Endometrial microvascular endothelial cells (primary cell): ENCODE results near the gene CLCN7. TPM values are rescaled to one million over a fixed set of nuclear protein-coding genes. Genes with fewer than 3 reads are reported as not detected.

Experiments
- in situ Hi-C: cut with HindIII; loops from 2 replicates; pipeline ENCODE4 v1.10.0; 2017; ENCODE audit warnings: low sequenced_read_pairs, low pct_unique_long_range_greater_than_20kb; ENCODE audit errors: inconsistent ontology term
- total RNA-seq: library from RNA; depleted of rRNA; stranded (reverse); fragments of >200 nt; gene quantifications from one replicate; pipeline ENCODE4 v1.2.3, GENCODE V29; 2015; ENCODE audit errors: inconsistent ontology term

Gene CLCN7
- total RNA-seq, 1 donor from 2014 or later, result 43.0 TPM

DNA sequence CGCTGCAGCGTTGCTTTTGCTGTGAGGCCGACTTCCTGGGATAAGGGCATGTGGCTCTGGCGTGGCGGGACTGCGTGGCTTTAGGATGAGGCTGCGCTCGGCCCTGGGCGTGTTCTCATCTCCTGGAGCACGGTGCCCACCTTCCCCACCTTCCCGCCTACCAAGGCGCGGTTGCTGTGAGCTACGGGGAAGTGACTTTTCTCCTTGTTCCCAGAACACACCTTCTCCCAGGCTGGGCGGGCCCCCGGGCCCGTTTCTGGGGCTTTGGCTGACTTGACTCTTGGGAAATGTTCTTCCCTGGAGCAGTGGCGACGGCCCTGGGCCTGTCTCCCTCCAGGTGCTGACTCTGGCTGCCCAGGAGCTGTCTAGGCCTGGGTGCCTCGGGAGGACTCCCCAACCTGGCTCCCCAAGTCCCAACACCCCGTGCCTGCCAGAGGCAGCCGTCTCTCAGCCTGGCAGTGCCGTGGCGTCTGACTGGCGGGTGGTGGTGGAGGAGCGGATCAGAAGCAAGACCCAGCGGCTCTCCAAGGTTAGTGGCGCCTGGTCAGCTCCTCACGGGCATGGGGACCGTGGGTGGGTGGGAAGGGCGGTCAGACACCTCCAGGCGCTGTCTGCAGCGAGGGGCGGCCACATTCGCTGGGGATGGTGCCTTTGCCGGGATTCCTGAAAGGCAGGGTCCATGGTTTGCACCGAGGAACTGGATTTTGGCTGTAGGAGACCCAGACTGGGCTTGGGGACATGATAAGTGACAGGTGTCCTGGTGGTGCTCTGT, 30.4 kb upstream of the CLCN7 start:
- in situ Hi-C loops, result no loop called here

DNA sequence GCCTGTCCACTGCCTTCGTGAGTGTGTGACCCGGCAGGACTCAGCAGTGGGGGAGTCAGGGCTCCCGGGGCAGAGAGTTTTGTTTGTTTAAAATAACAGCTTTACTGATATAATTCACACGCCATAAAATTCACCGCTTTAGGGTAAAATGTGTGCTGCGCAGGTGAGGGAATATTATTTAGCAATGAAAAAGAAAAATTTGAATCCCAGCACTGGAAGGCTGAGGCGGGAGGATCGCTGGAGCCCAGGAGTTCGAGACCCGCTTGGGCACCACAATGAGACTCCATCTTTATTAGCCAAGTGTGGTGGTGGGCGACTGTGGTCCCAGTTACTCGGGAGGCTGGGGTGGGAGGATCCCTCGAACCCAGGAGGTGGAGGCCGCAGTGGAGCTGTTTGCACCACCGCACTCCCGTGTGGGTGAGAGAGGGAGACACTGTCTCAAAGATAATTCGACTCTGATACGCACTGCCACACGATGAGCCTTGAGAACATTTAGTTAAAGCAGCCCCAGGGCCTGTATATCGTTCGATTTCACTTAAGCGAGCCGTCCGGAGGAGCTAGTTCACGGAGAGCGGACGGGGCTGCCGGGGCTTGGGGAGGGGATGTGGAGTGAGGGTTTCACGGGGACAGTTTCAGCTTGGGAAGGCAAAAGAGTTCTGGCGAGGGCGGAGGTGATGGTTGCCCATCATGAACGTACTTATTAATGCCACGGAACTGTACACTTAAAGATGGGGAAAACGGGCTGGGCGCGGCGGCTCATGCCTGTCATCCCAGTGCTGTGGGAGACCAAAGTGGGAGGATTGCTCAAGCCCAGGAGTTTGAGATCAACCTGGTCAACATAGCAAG, 28.5 kb upstream of the CLCN7 start:
- in situ Hi-C loops, result no loop called here

- in situ Hi-C loops, result no loop called here
Measured at GRCh38 chr16:1502092-1503004, 27.5 kb upstream of the CLCN7 start.

DNA sequence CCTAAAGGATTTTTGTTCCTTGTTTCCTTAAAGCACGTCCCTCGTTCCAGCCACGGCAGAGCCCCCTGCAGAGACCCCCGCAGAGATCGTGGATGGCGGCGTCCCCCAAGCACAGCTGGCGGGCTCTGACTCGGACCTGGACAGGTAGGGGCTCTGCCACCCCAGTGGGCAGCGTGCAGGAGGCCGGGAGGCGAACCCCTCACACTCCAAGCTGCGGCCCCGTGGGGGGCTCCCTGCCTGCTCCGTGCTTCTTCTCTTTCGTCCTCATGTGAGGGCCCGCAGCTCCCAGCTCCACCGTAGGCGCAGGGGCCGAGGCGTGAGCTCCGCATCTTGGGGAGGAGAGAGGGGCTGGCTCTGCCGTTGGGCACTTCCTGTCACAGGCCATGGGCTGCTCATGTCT, 26.8 kb upstream of the CLCN7 start:
- in situ Hi-C loops, result no loop called here

- in situ Hi-C loops, result no loop called here
Measured at GRCh38 chr16:1500465-1501150, 25.8 kb upstream of the CLCN7 start.

DNA sequence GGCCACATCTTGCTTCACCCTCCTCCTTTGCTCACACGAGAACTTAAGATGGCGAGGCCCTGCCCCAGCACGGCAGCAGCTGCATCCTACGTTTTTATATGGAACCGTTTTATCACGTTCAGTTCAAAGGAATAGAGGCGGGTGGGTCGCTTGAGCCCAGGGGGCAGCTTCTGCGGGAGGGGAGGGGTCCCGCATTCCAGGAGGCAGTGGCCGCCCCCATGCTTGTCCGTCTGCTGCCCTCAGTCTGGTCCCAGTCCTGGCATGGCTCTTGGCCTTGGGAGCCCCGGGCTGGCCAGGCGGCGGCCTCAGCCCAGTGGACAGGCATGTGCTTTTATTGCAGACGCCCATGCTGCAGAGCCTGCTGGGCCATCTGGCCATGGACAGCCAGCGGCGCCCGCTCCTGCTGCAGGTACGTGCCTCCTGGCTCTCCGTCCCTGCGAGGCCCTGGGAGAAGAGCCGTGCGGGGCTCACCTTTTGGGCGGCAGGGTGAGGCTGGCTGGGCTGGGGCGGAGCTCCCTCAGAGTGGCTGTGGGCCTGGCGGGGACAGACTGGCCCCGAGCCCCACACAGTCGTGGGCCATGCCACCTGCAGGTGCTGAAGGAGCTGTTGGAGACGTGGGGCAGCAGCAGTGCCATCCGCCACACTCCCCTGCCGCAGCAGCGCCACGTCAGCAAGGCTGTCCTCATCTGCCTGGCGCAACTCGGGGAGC, 25.1 kb upstream of the CLCN7 start:
- in situ Hi-C loops, result loop anchor here (25.0 kb wide), 1 partner anchor 113 kb away; no protein-coding TSS in a partner anchor

- in situ Hi-C loops, result loop anchor here (25.0 kb wide), 1 partner anchor 112 kb away; no protein-coding TSS in a partner anchor
Measured at GRCh38 chr16:1498899-1499676, 24.3 kb upstream of the CLCN7 start.

GRCh38 chr16:1497014-1497598, 22.3 kb upstream of the CLCN7 start:
- in situ Hi-C loops, result loop anchor here (25.0 kb wide), 1 partner anchor 110 kb away; no protein-coding TSS in a partner anchor

- in situ Hi-C loops, result loop anchor here (25.0 kb wide), 1 partner anchor 109 kb away; no protein-coding TSS in a partner anchor
Measured at GRCh38 chr16:1496464-1496863, 21.6 kb upstream of the CLCN7 start.

GRCh38 chr16:1495889-1496262, 21.0 kb upstream of the CLCN7 start:
- in situ Hi-C loops, result loop anchor here (25.0 kb wide), 1 partner anchor 109 kb away; no protein-coding TSS in a partner anchor

DNA sequence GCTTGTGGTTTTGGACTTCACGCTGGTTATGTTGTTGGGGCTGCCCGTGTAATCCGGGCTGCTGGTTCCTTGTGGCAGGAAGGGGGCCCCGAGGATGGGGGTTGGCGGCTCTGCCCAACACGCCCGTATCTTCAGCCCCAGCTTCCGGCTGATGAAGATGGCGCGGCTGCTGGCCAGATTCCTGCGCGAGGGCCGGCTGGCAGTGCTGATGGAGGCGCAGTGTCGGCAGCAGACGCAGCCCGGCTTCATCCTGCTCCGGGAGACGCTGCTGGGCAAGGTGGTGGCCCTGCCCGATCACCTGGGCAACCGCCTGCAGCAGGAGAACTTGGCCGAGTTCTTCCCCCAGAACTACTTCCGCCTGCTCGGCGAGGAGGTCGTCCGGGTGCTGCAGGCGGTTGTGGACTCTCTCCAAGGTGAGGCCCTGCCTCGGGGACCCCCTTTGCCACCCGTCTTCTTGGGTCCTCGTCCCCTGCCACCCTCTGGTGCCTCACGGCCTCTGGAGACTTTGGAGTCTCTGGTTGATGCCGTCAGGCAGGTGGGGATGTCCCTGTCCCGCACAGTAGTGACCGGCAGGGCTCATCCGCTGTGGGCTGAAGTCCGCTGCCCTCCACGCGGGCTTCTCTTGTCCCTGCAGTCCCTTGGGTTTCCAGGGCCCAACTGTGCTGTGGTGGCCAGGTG, 20.5 kb upstream of the CLCN7 start:
- in situ Hi-C loops, result loop anchor here (25.0 kb wide), 1 partner anchor 108 kb away; no protein-coding TSS in a partner anchor

- in situ Hi-C loops, result loop anchor here (25.0 kb wide), 1 partner anchor 107 kb away; no protein-coding TSS in a partner anchor
Measured at GRCh38 chr16:1494711-1495110, 19.9 kb upstream of the CLCN7 start.

DNA sequence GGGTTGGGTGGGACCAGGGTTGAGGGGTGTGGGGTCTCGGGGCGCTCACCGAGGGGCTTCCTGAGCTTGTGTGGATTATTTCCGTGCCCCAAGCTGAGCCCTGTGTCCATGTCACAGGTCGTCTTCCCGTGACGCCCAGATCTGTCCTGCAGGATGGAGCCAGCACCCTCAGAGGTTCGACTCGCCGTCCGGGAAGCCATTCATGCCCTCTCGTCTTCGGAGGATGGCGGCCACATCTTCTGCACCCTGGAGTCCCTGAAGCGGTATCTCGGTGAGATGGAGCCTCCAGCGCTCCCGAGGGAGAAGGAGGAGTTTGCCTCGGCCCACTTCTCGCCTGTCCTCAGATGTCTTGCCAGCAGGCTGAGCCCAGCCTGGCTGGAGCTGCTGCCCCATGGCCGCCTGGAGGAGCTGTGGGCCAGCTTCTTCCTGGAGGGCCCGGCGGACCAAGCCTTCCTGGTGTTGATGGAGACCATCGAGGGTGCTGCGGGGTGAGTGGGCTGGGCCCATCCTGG, 19.4 kb upstream of the CLCN7 start:
- in situ Hi-C loops, result loop anchor here (25.0 kb wide), 1 partner anchor 107 kb away; no protein-coding TSS in a partner anchor

DNA sequence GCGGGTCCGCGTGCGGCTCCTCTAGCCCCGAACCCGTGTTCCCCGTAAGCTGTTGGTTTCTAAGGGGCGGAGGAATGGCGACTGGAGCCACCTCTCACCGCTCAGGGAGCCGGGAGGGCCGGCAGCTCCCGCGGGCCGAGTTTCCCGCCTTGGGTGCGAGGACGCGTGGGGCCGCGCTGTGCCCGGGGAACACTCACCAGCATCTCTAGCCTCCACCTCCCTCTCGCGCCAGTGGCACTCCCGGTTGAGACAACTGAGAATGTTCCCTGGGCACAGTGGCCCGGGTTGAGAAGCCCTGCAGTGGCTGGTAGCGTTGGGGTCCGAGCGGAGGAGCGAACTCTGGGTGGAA, 18.9 kb upstream of the CLCN7 start:
- in situ Hi-C loops, result loop anchor here (25.0 kb wide), 1 partner anchor 106 kb away; no protein-coding TSS in a partner anchor

DNA sequence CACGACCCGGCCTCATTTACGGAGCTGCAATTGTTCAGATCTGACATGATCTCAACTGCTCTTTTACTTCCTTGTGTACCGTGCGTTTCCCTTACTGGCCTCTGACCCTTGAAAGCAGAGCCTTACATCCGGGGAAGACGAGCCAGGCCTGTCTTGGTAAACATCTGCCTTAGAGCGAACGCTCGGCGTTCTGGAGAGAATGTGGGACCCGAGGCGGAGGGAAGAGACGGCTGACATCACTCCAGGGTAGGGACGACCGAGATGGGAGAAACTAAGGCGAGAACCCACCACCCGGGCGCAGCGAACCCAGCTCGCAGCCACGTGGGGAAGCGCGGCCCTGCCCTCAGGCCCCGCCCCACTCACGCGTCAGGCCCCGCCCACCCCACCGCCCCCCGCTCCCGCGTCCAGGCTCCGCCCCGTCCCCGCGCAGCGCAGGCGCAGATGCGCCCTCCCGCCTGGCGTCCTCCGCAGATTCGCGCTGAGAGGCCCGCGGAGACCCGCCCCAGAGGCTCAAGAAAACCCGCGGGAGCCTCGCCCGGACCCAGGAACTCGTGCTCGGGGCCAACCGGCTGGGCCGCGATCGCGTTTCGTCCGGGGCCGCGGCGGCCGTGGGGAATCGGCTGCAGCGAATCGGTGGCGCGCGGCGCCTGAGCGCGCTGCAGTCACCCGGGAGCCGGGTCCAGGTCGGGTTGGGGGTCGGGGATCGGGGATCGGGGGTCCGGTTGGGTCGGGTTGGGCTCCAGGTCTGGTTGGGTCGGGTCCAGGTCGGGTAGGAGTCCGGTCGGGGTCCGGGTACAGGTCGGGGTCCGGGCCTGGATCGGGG, 18.3 kb upstream of the CLCN7 start, which contains the start of gene TELO2:
TELO2 (plus strand) TSS at position 438 of the 823 bp plus-strand sequence. CDS start 922 bp downstream, outside the sequence.
- in situ Hi-C loops, result loop anchor here (25.0 kb wide), 1 partner anchor 106 kb away; no protein-coding TSS in a partner anchor
